SHP77 treated with DMSO at 0.1 percent for 48 hours (cell line): ENCODE data around the gene DAPK3.
A peak's percentile ranks its signal among the peaks of the same experiment; 100 is the strongest.
"Not testable (repeated sequence)": the region's sequence is repeated elsewhere in the genome, so short reads cannot be mapped to it uniquely, and the experiment has no call there.

Experiments used
- DNase-seq: peaks from one replicate; lab custom pipeline; 2025; lab: John Stamatoyannopoulos, UW

Gene DAPK3

DNA sequence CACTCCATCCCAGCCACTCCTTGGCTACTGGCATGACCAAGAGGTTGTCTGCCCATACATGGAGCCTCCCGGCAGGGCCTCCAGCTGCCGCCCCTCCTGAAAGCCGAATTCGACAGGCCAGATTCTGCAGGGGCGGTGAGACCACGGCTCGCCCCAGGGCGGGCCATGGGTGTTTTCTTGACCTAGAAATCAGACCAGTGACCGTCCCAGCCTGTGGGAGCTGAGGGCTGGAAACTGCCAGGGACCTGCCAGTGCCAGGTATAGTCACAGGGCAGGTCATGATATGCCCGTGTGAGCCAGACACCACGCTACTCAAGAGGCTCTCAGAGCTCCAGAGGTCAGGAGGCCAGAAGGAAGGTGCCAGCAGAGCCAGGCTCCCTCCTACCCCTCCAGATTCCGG is 16.8 kb downstream of the DAPK3 start:
- DNase-seq = no peak

- not testable (repeated sequence) for DNase-seq
Observed at GRCh38 chr19:3952755-3953276, 18.1 kb downstream of the DAPK3 start.

DNA sequence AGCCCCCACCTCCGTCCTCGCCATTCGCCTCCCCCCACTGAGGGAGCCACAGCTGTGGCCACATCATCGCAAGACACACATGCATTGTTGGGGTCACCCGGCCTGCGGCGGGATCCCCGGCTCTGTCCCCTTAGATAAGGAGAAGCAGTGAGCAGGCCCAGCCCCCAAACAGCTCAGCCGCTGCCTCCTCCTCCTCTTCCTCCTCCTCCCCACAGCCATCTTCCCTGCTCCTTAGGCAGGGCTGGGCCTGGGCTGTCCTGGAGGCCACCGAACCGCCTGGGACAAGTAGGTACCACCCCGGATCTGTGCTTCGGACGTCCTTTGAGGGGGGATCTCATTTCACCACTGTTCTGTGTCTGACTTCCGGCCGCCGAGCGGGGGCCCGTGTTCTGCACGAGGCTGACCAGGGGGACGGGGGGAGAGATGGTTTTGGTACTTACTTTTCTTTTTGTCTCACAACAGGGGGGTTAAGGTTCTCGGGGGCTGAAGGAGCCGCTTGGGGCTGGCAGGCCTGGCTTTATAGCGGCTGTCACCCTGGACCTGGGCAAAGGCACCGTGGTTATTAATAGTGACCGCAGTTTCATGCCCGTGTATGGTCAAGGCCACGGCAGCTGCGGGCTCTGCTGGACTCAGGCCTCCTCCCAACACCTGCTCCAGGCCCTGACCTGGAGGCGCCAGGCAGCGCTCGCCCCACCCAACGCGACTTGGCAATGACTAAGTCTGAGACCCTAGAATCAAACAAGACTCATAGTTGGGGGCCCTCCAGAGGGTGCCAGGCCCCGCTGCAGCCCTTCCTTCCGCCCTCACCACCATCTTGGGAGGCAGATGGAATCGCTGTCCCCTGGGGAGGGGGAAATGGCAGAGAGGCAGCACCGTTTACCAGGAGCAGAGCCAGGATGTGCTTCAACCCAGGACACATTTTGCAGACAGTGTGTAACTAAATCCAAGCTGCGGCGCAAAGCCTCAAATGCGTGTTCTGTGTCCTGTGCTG is 19.7 kb downstream of the DAPK3 start:
- peak; percentile 59 for DNase-seq

DNA sequence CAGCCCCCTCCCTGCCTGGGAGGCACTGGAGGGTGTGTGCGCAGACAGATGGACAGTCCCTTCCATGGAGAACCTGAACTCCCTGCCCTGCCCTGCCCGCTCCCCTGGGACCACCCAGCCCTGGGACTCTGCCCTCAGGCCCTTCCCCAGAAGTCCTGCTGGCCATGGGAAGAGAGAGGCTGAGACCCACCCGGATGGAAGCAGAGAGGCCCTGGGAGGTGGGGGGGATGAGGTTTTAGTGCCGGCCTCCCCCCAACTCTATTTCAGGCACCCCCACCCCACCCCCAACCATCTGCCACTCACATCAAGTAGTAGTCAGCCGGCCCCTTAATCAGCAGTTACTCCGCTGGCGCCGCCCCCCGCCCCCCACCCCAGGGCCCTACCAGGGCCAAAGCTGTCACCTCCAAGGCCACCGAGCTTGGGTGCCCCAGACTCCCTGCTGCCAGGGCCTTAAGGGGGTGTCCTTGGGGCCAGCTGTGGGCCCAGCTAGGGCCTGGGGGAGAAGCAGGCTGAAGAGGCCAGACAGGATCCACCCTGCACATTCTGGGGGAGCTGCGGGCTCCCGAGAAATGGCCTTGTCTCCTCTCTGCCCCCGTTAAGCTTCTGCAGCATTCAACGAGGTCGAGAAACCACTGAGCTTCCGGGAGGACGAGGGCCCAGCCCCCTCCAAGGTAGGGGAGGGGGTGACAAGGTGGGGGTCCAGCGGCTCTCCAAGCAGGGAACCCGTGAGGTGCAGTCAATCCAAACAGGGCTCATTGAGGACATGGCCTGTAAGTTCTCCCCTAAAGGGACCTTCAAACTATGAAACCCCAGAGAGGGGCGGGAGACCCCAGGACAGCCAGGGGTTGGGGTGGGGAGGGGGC is 20.7 kb downstream of the DAPK3 start:
- no peak for DNase-seq

DNA sequence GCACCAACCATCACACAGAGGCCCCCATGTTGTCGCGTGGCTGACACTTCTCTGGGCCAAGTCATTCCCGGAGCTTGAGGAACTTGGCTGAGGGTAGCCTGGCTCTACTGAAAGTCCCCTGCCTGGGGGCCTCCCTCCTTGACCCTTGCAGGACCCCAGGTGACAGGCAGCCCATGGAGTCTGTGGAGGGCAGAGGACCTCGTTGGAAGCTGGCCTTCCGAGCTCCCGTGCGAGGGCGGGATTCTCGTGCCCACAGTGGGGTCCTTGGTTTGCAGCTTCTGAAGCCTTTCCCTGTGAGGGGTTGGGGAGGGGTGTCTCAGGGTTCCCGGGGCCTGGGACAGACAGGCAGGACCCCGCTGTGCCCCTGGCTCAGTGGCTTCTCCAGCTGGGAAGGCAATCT is 21.6 kb downstream of the DAPK3 start:
- DNase-seq = no peak

GRCh38 chr19:3947316-3947933 is 23.5 kb downstream of the DAPK3 start:
- DNase-seq = not testable (repeated sequence)

- DNase-seq = no peak
Observed at GRCh38 chr19:3945838-3946237, 25.1 kb downstream of the DAPK3 start.

DNA sequence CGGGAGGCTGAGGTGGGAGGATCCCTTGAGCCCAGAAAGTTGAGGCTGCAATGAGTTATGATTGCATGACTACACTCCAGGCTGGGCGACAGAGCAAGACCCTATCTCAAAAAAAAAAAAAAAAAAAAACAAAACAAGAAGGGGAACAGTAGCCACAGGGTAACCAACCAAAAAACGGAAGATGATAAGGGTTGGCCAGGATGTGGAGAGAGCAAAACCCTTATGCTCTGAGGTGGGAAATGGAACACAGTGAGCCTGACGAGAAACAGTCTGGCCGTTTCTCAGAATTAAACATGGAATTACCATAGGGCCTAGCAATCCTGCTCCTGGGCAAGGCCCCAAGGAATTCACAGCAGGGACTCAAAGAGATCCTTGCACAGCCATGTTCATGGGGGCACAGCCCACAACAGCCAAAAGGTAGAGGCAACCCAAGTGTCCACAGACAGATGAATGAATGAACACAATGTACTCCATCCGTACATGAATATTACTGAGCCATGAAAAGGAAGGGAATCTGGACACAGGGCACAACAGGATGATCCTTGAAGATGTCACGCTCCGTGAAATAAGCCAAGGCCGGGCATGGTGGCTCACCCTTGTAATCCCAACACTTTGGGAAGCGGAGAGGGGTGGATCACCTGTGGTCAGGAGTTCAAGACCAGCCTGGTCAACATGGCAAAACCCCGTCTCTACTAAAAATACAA is 26.7 kb downstream of the DAPK3 start:
- no peak for DNase-seq

DNA sequence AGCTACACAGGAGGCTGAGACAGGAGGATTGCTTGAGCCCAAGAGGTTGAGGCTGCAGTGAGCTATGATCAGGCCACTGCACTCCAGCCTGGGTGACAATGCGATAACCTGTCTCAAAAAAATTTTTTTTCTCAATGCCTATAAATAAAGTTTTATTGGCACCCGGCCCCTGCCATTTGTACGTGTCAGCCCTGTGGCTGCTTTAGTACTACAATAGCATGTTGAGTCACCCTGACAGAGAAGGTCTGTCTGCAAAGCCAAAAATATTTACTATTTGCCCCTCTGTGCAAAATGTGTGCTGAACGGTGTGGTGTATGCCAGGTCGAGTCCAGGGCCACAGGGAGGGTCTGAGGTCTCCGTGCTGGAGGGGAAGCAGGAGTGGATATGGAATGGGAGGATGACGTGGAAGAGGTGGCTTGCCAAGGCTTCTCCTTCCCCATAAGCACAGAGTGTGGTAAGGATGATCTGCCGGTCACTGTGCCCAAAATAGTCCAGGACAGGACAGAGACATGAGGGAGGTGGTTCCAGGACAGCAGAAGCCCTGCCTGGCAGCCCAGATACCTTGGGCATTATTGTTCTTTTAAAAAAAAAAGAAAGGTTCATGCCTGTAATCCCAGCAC is 28.0 kb downstream of the DAPK3 start:
- no peak for DNase-seq

DNA sequence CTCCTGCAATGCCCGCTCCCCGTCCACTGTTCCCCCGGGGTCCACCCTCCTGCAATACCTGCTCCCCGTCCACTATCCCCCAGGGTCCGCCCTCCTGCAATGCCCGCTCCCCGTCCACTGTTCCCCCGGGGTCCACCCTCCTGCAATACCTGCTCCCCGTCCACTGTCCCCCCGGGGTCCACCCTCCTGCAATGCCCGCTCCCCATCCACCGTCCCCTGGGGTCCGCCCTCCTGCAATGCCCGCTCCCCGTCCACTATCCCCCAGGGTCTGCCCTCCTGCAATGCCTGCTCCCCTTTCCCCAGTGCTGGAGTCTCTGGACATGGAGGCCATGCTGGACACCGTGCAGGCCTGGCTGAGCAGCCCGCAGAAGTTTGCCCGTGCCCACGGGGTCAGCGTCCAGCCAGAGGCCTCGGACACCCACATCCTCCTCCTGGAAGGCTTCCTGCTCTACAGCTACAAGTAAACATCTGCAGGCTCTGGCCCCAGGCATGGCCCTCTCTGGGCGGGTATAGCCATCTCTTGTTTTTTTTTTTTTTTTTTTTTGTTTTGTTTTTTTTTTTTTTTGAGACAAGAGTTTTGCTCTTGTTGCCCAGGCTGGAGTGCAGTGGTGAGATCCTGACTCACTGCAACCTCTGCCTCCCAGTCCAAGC is 32.5 kb downstream of the DAPK3 start:
- DNase-seq = not testable (repeated sequence)

GRCh38 chr19:3936506-3937442 is 34.1 kb downstream of the DAPK3 start:
- no peak for DNase-seq

GRCh38 chr19:3932931-3933810 is 37.7 kb downstream of the DAPK3 start, which contains the start of gene NMRK2:
TSS of gene NMRK2 (plus strand) at chr19:3933069. CDS start at chr19:3933672, 603 bp downstream.
- DNase-seq = no peak

GRCh38 chr19:3931041-3931440 is 39.9 kb downstream of the DAPK3 start:
- no peak for DNase-seq

- DNase-seq = no peak
Observed at GRCh38 chr19:3923912-3924311, 47.0 kb downstream of the DAPK3 start.

DNA sequence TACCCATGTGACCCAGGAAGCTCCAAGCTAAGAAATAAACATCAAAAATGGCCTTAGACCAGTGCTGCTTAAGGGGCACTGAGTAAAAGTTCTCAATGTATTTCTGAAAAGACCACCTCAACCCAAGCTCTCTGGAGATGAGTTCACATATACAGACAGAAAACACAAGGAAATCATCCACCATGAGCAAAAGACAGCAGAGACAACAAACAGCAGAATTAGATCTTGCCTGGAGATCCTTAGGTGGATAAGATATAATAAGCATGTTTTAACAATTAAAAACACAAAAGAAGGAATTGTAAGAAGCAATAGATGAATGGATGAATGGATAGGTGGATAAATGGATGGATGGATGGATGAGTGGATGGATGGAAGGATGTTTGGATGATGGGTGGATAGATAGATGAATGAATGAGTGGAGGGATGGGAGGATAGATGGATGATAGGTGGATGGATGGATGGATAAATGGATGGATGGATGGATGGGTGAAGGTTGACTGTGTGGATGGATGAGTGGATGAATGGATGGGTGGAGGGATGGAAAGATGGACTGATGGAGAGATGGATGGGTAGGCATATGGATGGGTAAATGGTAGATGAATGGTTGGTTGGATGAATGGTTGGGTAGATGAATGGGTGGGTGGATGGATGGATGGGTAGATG is 47.7 kb downstream of the DAPK3 start:
- DNase-seq = no peak

GRCh38 chr19:3919793-3920192 is 51.1 kb downstream of the DAPK3 start:
- DNase-seq = no peak

DNA sequence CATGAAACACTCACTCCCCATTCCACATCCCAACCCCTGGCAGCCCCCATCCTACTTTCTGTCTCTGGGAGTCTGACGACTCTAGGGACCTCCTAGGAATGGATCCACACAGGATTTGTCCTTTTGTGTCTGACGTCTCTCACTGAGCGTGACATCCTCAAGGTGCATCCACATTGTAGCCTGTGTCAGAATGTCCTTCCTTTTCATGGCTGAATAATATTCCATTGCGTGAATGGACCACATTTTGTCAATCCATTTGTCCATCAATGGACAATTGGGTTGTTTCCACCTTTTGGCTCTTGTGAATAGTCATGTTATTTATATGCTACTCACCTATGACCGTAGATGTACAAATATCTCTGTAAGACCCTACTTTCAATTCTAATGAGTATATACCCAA is 54.9 kb downstream of the DAPK3 start:
- no peak for DNase-seq

GRCh38 chr19:3914199-3914598 is 56.7 kb downstream of the DAPK3 start:
- DNase-seq = no peak
